Heart left ventricle (tissue), 13 donors: Measurements from ENCODE around the gene TNS3.

Source experiments
- CTCF ChIP-seq, 12 donors: fragments of 200-600 bp; sonication (generic) in 4 of 12; IDR thresholded peaks; one replicate each; pipeline versions ENCODE4 v1.5.0 to v1.8.0; 2018 to 2022; ENCODE audit warnings: antibody characterized with exemption in 12 of 12, mild to moderate bottlenecking in 5 of 12
- POLR2A ChIP-seq, 2 donors: fragments of 450-650 bp; IDR thresholded peaks; one replicate each; pipeline ENCODE4 v1.6.1; 2017; ENCODE audit warnings: antibody characterized with exemption in 2 of 2, mild to moderate bottlenecking in 2 of 2, moderate library complexity in 2 of 2
- donor health status: ischemic (EF 13 %, LVEDD 7.1; RV severe dilation, severe dysfunction).
- donor health status: DM: no; HTN: yes; CAD: no.
- donor health status: DM: no; HTN: no; CAD: no.
- donor health status: ischemic (EF 25% LVEDD 6.9; RV normal size, moderate dysfunction).
- donor health status: ischemic (EF 25% LVEDD 5.7; RV mildly dilated, moderate dysfunction).
- donor health status: ischemic (EF 35%, LVEDD 5.7; RV mildly dilated, moderate dysfunction).
- donor health status: nonischemic (EF 11% LVEDD 7.7; RV severe dilation, severe dysfunction).
- donor health status: DM: yes; HTN: yes; CAD: no.
- donor health status: PGD.
- donor health status: ischemic (EF 29% LVEDD 5.4; RV normal size, mild dysfunction).
- donor health status: nonischemic (EF 23%, LVEDD 6.1; RV moderate dilation, normal function).

GRCh38 chr7:47482013-47482875 lies 99.7 kb downstream of the TNS3 start:
- TF ChIP-seq CTCF (IDR thresholded peaks at IDR 0.05) (no peak), POLR2A (IDR thresholded peaks at IDR 0.05) (no peak)
